ENCODE data around the gene WDR55.
A peak's percentile ranks its signal among the peaks of the same experiment; 100 is the strongest.
"Not testable (repeated sequence)": the region's sequence is repeated elsewhere in the genome, so short reads cannot be mapped to it uniquely, and the experiment has no call there.

WDR55 gene

DNA sequence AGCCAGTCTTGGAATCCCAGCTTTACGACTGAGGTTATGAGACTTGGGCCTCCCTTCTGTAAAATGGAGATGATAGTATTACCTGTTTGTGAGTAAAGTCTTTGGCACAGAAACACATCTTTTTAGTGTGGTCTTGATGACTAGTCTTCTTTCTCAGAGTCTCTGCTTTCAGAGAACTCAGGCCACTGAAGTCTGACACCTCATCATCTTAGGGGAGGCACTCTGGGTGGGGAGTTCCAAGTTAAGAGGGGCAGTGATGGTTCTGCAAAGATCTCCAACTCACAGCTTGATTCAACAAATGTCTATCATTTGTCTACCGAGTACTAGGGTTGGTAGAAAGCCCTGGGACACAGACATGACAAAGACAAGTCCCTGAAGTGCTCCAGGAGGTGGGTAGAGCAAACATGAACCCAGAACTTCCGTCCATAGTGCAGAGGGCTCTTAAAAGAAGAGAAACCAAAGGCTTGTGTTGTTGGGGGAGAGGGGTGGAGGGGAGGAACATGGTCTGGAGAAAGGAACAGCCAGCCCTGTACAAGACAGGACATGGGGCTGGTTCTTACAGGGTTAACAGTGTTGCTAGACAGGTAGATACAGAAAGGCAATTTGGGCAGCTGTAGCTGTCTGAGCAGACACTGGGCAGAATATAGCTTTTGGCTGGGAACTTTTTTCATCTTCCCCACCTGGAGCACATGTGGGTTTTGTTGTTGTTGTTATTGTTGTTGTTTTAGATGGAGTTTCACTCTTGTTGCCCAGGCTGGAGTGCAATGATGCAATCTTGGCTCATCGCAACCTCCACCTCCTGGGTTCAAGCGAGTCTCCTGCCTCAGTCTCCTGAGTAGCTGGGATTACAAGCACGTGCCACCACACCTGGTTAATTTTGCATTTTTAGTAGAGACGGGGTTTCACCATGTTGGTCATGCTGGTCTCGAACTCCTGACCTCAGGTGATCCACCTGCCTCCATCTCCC, 29.1 kb upstream of the WDR55 start:
- no peak for DNase-seq (ENCODE audit: low read depth, low spot score)
- Histone ChIP-seq H3K27me3 (ENCODE audit: insufficient read depth, insufficient read length) (peaks cover 23% of the 10 kb centered on the region), H3K4me1 (ENCODE audit: insufficient read depth, insufficient read length) (peaks cover 2% of the 10 kb centered on the region), H3K4me3 (ENCODE audit: insufficient read length, low read depth) (no peak overlapping the region), H3K9ac (ENCODE audit: insufficient read length, low read depth) (no peak overlapping the region), H3K9me3 (ENCODE audit: insufficient read depth, low read length) (peaks cover 15% of the 10 kb centered on the region; the same call in 1 of the 2 replicates), H3K36me3 (ENCODE audit: insufficient read depth, insufficient read length, low read length) (no peaks in the 10 kb centered on the region)
- TF ChIP-seq YY1 (IDR thresholded peaks at IDR 0.05; ENCODE audit: insufficient read depth, insufficient read length) (no peak), ZNF274 (IDR thresholded peaks at IDR 0.05; ENCODE audit: low read depth, low read length) (no peak), SUZ12 (IDR thresholded peaks at IDR 0.05; ENCODE audit: extremely low read depth, insufficient read depth, insufficient read length) (no peak)

- no peak for DNase-seq (ENCODE audit: low read depth, low spot score)
- H3K4me3 ChIP-seq (ENCODE audit: insufficient read length, low read depth): no peak overlapping the region
- H3K27me3 ChIP-seq (ENCODE audit: insufficient read depth, insufficient read length): peaks cover 7% of the 10 kb centered on the region
- peaks cover 13% of the 10 kb centered on the region for H3K36me3 ChIP-seq (ENCODE audit: insufficient read depth, insufficient read length, low read length)
- no peaks in the 10 kb centered on the region for H3K4me1 ChIP-seq (ENCODE audit: insufficient read depth, insufficient read length)
- TF ChIP-seq ZNF274 (IDR thresholded peaks at IDR 0.05; ENCODE audit: low read depth, low read length) (no peak), YY1 (IDR thresholded peaks at IDR 0.05; ENCODE audit: insufficient read depth, insufficient read length) (no peak), SUZ12 (IDR thresholded peaks at IDR 0.05; ENCODE audit: extremely low read depth, insufficient read depth, insufficient read length) (no peak)
- no peaks in the 10 kb centered on the region for H3K9me3 ChIP-seq (ENCODE audit: insufficient read depth, low read length)
- H3K9ac ChIP-seq (ENCODE audit: insufficient read length, low read depth): no peak overlapping the region
Measured at GRCh38 chr5:140637371-140638100, 27.2 kb upstream of the WDR55 start.

DNA sequence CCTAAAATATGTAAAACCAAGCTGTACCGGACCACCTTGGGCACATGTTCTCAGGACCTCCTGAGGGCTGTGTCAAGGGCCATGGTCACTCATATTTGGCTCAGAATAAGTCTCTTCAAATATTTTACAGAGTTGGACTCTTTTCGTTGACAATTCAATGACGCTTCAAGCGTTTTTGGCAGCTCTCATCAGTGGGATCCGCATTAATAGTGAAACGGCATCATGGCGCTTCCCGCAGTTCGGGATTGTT, 25.9 kb upstream of the WDR55 start:
- H3K9ac ChIP-seq (ENCODE audit: insufficient read length, low read depth); H3K27me3 ChIP-seq (ENCODE audit: insufficient read depth, insufficient read length); H3K9me3 ChIP-seq (ENCODE audit: insufficient read depth, low read length); DNase-seq (ENCODE audit: low read depth, low spot score); H3K4me3 ChIP-seq (ENCODE audit: insufficient read length, low read depth); H3K4me1 ChIP-seq (ENCODE audit: insufficient read depth, insufficient read length): not testable (repeated sequence)
- H3K36me3 ChIP-seq (ENCODE audit: insufficient read depth, insufficient read length, low read length): peaks cover 25% of the 10 kb centered on the region

DNA sequence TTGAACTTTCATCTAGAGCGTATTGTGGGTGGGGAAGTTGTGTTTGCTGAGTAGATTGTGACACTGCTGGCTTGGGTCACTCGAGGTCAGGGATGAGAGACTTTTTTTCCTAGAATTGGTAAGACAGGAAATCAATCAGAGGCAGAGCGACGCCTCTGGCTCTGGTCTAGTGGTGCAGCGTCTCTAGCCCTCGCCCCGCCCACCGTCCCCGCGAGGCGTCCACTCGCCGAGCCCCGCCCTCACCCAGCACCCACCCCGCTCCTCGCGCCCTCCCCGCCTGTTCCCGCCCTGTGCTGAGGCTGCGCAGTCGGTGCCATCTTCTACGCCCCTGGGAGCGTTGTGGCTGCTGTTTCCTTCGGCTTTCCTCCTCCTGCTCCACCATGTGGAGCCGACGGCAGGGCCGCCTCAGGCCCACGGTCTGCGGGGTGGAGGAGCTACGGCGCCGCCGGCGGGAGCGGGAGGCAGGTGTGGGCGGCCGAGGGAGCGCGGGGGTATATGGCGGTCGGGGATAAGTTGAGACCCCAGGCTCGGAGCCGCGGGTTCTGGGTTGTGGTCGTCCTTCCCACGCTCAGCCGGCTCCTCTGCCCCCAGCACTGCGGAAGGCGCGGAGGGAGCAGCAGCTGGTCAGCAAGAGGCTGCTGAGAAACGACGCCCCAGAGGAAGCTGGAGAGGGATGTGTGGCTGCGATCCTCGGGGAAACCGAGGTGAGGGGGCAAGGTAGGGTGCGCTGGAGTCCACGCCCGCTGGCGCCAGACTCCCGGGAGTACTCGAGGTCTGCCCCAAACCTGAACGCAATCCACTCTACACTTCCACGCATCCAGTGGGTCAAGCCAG, 25.3 kb upstream of the WDR55 start, which contains the start of gene TMCO6:
Gene TMCO6 (plus strand): TSS at position 304 of the 834 bp plus-strand sequence. CDS start 77 bp downstream, at position 381.
- Histone ChIP-seq H3K9ac (ENCODE audit: insufficient read length, low read depth) (peak within 1 kb of the TSS; percentile 88), H3K36me3 (ENCODE audit: insufficient read depth, insufficient read length, low read length) (peaks cover 30% of the 10 kb centered on the region)

GRCh38 chr5:140641716-140642115, 23.0 kb upstream of the WDR55 start:
- Histone ChIP-seq H3K4me3 (ENCODE audit: insufficient read length, low read depth) (no peak overlapping the region), H3K9me3 (ENCODE audit: insufficient read depth, low read length) (no peaks in the 10 kb centered on the region), H3K36me3 (ENCODE audit: insufficient read depth, insufficient read length, low read length) (peaks cover 43% of the 10 kb centered on the region), H3K4me1 (ENCODE audit: insufficient read depth, insufficient read length) (no peaks in the 10 kb centered on the region), H3K27me3 (ENCODE audit: insufficient read depth, insufficient read length) (no peaks in the 10 kb centered on the region), H3K9ac (ENCODE audit: insufficient read length, low read depth) (no peak overlapping the region)
- TF ChIP-seq YY1 (IDR thresholded peaks at IDR 0.05; ENCODE audit: insufficient read depth, insufficient read length): no peak
- no peak for TF ChIP-seq SUZ12 (IDR thresholded peaks at IDR 0.05; ENCODE audit: extremely low read depth, insufficient read depth, insufficient read length)
- TF ChIP-seq ZNF274 (IDR thresholded peaks at IDR 0.05; ENCODE audit: low read depth, low read length): no peak
- no peak for DNase-seq (ENCODE audit: low read depth, low spot score)

More for the DNA sequence above, 25.3 kb upstream of the WDR55 start, which contains the start of gene TMCO6:
- TF ChIP-seq SUZ12 (IDR thresholded peaks at IDR 0.05; ENCODE audit: extremely low read depth, insufficient read depth, insufficient read length) (no peak), YY1 (IDR thresholded peaks at IDR 0.05; ENCODE audit: insufficient read depth, insufficient read length) (no peak), ZNF274 (IDR thresholded peaks at IDR 0.05; ENCODE audit: low read depth, low read length) (no peak)
- Histone ChIP-seq H3K27me3 (ENCODE audit: insufficient read depth, insufficient read length) (no peaks in the 10 kb centered on the region), H3K4me1 (ENCODE audit: insufficient read depth, insufficient read length) (no peaks in the 10 kb centered on the region), H3K4me3 (ENCODE audit: insufficient read length, low read depth) (peak within 1 kb of the TSS; percentile 71), H3K9me3 (ENCODE audit: insufficient read depth, low read length) (no peaks in the 10 kb centered on the region)
- DNase-seq (ENCODE audit: low read depth, low spot score): peak; percentile 76

- Histone ChIP-seq H3K9ac (ENCODE audit: insufficient read length, low read depth) (no peak overlapping the region), H3K36me3 (ENCODE audit: insufficient read depth, insufficient read length, low read length) (peaks cover 43% of the 10 kb centered on the region), H3K27me3 (ENCODE audit: insufficient read depth, insufficient read length) (no peaks in the 10 kb centered on the region)
Measured at GRCh38 chr5:140642718-140643117, 22.0 kb upstream of the WDR55 start.

More at GRCh38 chr5:140642718-140643117, 22.0 kb upstream of the WDR55 start:
- no peak overlapping the region for H3K4me3 ChIP-seq (ENCODE audit: insufficient read length, low read depth)
- DNase-seq (ENCODE audit: low read depth, low spot score): no peak
- no peak for TF ChIP-seq SUZ12 (IDR thresholded peaks at IDR 0.05; ENCODE audit: extremely low read depth, insufficient read depth, insufficient read length)
- no peak for TF ChIP-seq ZNF274 (IDR thresholded peaks at IDR 0.05; ENCODE audit: low read depth, low read length)
- no peak for TF ChIP-seq YY1 (IDR thresholded peaks at IDR 0.05; ENCODE audit: insufficient read depth, insufficient read length)
- no peaks in the 10 kb centered on the region for H3K9me3 ChIP-seq (ENCODE audit: insufficient read depth, low read length)
- no peaks in the 10 kb centered on the region for H3K4me1 ChIP-seq (ENCODE audit: insufficient read depth, insufficient read length)
